Measurements from ENCODE around the gene PPP1R10. TPM values are rescaled to one million over a fixed set of nuclear protein-coding genes. Genes with fewer than 3 reads are reported as not detected.

PPP1R10 gene
- total and polyA plus RNA-seq, 2 of the 13 experiments (the other 11 are each of a cell fraction or from before 2014, with no cell fraction given), result 26.3 to 38.4 TPM

DNA sequence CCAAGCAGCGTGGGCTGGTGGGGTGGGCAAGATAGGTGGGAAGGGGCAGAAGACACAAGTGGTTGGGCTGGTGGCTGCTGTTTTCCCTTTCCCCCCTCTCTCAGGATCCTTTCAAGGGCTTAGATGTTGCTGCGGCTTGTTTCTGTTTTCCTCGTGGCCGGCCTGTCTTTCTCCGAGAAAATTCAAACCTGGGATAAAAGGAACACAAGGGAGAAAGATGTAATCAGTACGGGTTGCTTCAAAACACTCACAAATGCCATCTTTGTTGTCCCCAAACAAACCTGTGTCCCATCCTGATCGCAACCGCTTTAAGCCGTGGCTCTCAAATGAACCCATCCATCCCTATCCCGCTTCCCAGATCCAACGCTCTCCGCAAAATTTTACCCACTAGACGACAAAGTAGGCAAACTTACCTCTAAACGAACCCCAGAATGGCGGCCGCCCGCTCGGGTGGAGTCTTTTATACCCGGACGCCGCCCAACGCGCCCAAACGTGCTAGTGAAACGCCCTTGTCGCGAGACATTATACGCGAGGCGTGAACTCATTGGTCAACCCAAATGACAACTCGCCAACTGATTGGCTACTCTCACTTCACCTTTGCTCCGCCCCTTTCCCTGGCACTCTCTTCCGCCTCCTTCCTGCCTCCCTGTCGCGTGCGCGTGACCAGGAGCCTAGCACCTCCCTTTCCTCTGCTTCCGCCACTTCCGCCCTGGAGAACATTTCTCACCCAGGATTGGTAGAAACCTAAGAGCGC lies at the start of gene PPP1R10 (continued):
- TF ChIP-seq RERE (CRISPR knock-in tag; IDR thresholded peaks at IDR 0.05; ENCODE audit: low read depth) (no peak), JUNB (CRISPR knock-in tag; IDR thresholded peaks at IDR 0.05; ENCODE audit: borderline replicate concordance) (no peak), STAG1 (CRISPR knock-in tag; IDR thresholded peaks at IDR 0.05) (0 out of 2 replicates have a peak, but pooled peaks have one; percentile 5), ZSCAN31 (CRISPR knock-in tag; IDR thresholded peaks at IDR 0.05; ENCODE audit: low read depth) (peak; percentile 86; the same call in 1 of the 2 replicates), SMAD3 (CRISPR knock-in tag; IDR thresholded peaks at IDR 0.05) (no peak), ZHX2 (IDR thresholded peaks at IDR 0.05; ENCODE audit: low read depth) (no peak; the same call in 1 of the 2 replicates), ZHX2 (CRISPR knock-in tag; IDR thresholded peaks at IDR 0.05; ENCODE audit: borderline replicate concordance) (no peak; the same call in 1 of the 2 replicates), ZNF564 (CRISPR knock-in tag; IDR thresholded peaks at IDR 0.05) (no peak), ZNF343 (CRISPR knock-in tag; IDR thresholded peaks at IDR 0.05) (no peak)
- TF ChIP-seq, protein P1, sequence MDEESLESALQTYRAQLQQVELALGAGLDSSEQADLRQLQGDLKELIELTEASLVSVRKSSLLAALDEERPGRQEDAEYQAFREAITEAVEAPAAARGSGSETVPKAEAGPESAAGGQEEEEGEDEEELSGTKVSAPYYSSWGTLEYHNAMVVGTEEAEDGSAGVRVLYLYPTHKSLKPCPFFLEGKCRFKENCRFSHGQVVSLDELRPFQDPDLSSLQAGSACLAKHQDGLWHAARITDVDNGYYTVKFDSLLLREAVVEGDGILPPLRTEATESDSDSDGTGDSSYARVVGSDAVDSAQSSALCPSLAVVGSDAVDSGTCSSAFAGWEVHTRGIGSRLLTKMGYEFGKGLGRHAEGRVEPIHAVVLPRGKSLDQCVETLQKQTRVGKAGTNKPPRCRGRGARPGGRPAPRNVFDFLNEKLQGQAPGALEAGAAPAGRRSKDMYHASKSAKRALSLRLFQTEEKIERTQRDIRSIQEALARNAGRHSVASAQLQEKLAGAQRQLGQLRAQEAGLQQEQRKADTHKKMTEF (CRISPR knock-in tag; IDR thresholded peaks at IDR 0.05), result no peak; the same call in 1 of the 2 replicates
- TF ChIP-seq, protein P2, sequence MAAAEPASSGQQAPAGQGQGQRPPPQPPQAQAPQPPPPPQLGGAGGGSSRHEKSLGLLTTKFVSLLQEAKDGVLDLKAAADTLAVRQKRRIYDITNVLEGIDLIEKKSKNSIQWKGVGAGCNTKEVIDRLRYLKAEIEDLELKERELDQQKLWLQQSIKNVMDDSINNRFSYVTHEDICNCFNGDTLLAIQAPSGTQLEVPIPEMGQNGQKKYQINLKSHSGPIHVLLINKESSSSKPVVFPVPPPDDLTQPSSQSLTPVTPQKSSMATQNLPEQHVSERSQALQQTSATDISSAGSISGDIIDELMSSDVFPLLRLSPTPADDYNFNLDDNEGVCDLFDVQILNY (CRISPR knock-in tag; conservative IDR thresholded peaks at IDR 0.05), result no peak; the same call in 1 of the 2 replicates
- TF ChIP-seq, protein P3, sequence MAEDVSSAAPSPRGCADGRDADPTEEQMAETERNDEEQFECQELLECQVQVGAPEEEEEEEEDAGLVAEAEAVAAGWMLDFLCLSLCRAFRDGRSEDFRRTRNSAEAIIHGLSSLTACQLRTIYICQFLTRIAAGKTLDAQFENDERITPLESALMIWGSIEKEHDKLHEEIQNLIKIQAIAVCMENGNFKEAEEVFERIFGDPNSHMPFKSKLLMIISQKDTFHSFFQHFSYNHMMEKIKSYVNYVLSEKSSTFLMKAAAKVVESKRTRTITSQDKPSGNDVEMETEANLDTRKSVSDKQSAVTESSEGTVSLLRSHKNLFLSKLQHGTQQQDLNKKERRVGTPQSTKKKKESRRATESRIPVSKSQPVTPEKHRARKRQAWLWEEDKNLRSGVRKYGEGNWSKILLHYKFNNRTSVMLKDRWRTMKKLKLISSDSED (CRISPR knock-in tag; IDR thresholded peaks at IDR 0.05), result no peak
